ENCODE data around the gene CNTN1.

CNTN1 gene

DNA sequence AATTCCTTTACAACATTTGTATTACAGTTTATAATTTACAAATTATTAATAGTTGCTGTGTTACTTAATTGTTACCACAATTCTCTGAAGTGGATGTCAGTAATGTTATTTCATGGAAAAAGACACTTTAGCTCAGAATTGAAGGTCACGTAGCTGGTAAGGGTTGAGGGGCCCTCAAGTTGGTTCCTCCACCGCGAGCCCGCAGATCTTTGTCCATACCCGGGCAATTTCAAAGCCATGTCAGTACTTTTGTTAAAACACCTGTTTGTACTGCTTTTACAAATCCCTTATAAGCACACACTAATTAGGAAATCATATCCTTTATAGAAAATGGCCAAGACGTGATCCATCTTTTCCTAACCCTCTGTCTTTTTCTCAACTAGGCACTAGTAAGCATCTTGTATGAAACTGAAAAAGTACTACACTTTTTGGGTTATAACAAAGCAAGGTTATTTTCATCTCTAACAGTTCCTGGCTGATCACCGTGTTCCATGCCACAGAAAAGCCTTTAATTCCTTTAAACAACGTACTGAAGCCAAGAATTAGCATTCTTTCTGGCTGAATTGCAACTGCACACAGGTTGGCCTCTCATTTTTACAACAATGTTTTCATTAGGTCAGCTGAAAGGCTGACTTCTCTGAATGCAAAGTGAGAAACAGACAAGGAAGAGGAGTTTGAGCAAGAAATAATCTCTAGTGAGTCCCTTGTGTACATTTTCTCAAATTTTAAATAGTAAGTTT, 76.1 kb downstream of the CNTN1 start:
- DNase-seq (ENCODE audit: low read depth): peak; percentile 55
- TF ChIP-seq, protein P1, sequence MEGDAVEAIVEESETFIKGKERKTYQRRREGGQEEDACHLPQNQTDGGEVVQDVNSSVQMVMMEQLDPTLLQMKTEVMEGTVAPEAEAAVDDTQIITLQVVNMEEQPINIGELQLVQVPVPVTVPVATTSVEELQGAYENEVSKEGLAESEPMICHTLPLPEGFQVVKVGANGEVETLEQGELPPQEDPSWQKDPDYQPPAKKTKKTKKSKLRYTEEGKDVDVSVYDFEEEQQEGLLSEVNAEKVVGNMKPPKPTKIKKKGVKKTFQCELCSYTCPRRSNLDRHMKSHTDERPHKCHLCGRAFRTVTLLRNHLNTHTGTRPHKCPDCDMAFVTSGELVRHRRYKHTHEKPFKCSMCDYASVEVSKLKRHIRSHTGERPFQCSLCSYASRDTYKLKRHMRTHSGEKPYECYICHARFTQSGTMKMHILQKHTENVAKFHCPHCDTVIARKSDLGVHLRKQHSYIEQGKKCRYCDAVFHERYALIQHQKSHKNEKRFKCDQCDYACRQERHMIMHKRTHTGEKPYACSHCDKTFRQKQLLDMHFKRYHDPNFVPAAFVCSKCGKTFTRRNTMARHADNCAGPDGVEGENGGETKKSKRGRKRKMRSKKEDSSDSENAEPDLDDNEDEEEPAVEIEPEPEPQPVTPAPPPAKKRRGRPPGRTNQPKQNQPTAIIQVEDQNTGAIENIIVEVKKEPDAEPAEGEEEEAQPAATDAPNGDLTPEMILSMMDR (conservative IDR thresholded peaks at IDR 0.05; ENCODE audit: low read depth, low read length): no peak
- H3K4me3 ChIP-seq (ENCODE audit: low read length): no peak overlapping the region

DNA sequence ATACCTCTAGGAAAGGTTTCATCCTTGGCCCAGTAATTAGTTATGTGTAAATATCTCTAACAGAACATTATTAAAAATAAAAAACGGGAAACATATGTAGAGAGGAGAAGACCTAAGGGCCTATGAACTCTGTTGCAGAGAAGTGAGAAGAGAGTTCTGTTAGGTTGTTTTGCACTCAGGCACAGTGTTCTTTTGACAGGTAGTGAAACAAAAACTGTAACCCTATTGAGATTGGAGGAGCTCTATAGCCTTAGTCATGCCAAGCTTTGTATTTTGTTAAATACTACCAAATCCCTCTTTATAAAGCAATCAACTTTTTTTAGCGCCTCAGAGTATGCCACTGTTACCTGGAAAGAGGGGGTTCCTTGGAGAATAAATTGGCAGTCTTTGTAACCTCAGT, 77.6 kb downstream of the CNTN1 start:
- TF ChIP-seq, protein P1 (conservative IDR thresholded peaks at IDR 0.05; ENCODE audit: low read depth, low read length): no peak

DNA sequence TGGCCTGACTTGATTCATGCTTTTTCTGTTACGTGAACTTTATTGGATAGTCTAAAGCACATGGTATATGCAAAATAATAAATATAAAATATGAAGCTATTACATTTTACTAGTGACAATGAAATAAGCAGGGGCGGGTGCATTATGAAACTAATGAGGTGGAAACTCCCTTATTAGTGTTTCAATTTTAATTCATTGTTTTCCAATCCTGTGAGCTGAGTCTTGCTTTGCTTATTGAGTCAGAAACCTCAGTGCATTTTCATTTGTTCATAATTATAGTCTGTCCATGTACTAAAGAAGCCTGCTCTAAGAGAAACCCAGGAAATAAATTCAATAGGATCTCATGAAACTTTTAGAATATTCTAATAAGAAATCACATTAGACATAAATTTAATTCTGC, 78.5 kb downstream of the CNTN1 start:
- no peak overlapping the region for H3K4me3 ChIP-seq (ENCODE audit: low read length)
- DNase-seq (ENCODE audit: low read depth): no peak
- TF ChIP-seq, protein P1 (conservative IDR thresholded peaks at IDR 0.05; ENCODE audit: low read depth, low read length): no peak

More for the DNA sequence above, 77.6 kb downstream of the CNTN1 start:
- no peak overlapping the region for H3K4me3 ChIP-seq (ENCODE audit: low read length)
- DNase-seq (ENCODE audit: low read depth): no peak

DNA sequence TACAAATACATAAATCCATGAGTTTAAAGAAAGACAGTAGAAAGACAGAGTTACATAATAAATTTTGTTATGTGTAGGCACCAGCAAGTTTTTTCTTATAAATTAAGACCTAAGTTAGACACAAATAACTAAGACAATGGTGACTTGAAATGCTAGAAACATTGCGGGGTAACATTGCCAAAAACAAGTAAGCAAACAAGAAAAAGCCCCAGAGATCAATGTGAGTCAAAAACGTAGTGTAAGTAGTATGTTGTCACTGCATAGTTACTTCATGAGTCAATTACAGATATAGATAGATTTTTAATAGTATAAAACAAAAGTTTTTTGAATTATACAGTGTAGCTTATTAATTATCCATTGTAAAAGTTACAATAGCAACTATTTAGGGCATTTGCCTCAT, 83.4 kb downstream of the CNTN1 start:
- TF ChIP-seq, protein P1 (conservative IDR thresholded peaks at IDR 0.05; ENCODE audit: low read depth, low read length): no peak
- DNase-seq (ENCODE audit: low read depth): no peak
- no peak overlapping the region for H3K4me3 ChIP-seq (ENCODE audit: low read length)

DNA sequence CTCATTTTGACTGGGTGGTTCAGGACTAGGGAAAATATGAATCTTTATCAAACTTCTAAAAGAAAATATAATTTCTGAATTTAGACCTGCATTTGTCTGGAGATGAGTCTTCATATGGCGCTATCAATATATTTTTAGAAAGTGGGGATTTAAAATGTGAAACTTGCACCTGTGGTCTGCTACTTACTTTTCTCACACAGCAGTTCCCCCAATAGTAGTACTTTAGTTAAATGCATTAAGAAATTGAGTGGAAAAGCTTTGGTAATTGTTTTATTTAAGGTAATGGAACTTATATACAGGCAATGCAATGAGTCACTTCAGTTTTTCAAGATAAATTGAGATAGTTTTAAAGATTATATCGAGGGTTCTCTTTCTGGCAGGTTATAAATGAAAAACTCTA, 91.9 kb downstream of the CNTN1 start:
- DNase-seq (ENCODE audit: low read depth): no peak
- TF ChIP-seq, protein P1 (conservative IDR thresholded peaks at IDR 0.05; ENCODE audit: low read depth, low read length): no peak
- no peak overlapping the region for H3K4me3 ChIP-seq (ENCODE audit: low read length)

DNA sequence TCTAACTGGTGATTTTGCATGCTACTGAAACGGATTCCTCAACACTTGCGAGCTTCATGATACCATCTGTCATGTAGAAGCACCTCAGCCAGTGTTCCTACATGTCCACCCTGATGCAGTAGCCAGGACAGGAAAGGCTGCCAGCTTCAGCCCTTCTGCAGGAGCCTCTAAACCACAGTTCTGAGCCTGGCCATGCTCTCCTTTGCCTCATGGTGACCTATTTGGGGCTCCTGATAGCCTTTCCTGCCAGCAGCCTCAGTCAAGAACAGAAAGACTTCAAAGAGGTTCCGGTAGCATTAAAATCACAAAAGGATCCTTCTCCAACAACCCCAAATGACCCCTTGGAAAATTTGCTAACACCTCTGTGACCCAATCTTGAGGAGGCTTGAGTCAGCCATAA, 96.0 kb downstream of the CNTN1 start:
- TF ChIP-seq, protein P1 (conservative IDR thresholded peaks at IDR 0.05; ENCODE audit: low read depth, low read length): no peak
- H3K4me3 ChIP-seq (ENCODE audit: low read length): no peak overlapping the region
- no peak for DNase-seq (ENCODE audit: low read depth)

DNA sequence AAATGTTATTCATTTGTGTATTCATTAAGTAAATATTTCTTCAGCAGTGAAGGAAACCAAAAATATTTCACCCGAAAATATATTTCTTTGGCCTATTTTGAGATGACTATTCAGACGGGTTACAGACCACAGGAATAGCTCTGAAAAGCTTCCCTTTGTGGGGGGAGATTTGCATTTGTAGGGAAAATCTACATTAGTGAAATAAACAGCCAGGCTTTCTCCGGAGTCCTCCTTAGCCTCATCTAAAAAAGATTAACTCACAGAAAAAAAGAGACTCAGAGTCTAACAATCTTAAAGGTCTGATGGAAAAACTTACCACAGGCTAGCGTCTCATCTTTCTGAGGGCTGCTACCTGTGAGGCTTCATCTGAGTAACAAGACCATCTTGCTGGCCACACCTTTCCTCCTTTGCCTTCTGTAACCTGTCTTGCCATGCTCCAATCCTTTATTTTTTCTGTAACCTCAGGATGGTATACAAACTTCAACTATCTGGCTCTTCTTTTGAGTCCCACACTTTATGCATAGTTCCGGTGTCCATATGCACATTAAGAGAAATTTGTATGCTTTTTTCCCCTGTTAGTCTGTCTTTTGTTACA, 100.7 kb downstream of the CNTN1 start:
- TF ChIP-seq, protein P1 (conservative IDR thresholded peaks at IDR 0.05; ENCODE audit: low read depth, low read length): no peak
- no peak for DNase-seq (ENCODE audit: low read depth)
- H3K4me3 ChIP-seq (ENCODE audit: low read length): no peak overlapping the region

All from retinal pigment epithelial cell (primary cell).